GM19463 (cell line): ENCODE data around the gene VANGL1.
A peak's percentile ranks its signal among the peaks of the same experiment; 100 is the strongest.

Experiments used
- ATAC-seq: cut with Tn5 transposase; IDR thresholded peaks from one replicate; pipeline ENCODE4 v1.9.1; 2021; ENCODE audit warnings: mild to moderate bottlenecking, moderate library complexity; ENCODE audit not compliant: unreplicated experiment

Gene VANGL1

DNA sequence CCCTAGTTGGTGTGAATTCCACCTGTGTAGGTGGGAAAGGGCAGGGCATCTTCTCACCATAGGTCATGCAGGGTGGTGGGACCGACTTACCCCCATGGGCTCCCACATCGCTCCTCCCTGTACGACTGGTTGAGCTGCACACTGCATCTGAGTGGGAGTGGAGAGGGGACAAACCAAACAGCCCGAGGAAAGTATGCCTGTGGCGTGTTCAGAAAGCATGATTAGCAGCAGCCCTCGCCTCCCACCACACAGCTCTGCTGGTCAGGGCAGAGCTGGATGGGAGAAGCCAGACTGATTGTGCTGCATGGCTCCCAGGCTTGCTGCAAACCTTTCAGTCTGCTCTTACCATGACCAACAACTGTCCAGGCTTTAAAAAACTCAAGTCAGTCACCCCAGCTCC, 24.4 kb downstream of the VANGL1 start:
- ATAC-seq = no peak

DNA sequence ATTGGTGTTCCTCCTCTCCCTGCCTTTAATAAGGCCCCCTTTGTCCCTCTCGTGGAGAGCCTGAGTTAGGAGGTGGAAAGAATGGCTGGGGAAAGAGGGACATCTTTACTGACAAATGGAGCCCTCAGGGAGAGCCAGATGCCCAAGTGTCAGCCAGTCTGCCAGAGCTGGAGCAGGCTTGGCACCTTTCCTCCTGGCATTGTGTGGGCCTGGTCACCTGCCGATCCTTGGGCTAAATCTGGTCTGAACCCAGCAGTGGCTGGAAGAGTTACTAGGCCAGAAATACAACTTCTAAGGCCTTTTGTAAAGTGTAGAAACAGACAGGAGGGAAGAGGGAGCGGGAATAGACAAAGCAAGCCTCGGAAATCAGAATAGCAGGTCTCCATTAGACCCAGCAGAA, 24.9 kb downstream of the VANGL1 start:
- no peak for ATAC-seq

DNA sequence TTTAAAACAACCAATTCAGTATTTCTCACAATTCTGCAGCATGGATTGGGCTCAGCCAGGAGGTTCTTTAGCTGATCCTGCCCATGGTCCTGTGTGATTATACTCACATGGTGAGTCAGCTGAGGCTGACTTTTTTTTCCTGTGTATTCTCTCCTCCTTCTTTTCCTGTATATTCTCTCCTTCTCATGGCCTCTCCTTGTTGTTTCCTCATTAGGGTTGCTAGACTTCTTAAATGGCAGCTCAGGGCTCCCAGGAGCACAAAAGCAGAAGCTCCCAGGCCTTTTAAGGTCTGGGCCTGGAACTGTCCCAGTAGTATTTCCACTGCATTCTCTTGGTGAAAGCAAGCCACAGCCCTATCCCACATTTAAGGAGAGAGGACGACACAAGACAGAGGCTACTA, 26.8 kb downstream of the VANGL1 start:
- no peak for ATAC-seq

DNA sequence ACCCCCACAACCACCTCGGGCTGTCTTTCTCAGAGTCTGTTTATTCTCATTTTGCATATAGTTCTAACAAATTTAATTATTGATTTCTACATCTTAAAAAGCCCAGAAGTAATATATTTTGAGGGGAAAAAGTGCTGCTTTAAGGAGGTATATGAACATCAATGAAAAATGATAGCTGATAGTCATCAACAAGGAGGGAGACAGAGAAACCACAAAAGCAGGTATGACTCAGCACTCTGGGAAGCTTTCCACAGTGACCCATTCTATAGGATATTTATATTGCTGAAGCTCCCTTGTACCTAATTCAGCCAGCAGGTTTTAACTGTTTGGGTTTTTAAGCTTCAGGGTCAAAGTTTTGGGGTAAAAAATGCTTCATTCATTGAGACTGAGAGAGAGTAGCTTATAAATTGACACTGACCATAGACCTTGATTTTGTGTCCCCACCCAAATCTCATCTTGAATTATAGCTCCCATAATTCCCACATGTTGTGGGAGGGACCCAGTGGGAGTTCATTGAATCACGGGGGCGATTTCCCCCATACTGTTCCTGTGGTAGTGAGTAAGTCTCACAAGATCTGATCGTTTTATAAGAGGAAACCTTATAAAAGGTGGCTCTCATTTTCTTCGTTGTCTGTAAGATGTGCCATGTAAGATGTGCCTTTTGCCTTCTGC, 27.4 kb downstream of the VANGL1 start:
- ATAC-seq = no peak

DNA sequence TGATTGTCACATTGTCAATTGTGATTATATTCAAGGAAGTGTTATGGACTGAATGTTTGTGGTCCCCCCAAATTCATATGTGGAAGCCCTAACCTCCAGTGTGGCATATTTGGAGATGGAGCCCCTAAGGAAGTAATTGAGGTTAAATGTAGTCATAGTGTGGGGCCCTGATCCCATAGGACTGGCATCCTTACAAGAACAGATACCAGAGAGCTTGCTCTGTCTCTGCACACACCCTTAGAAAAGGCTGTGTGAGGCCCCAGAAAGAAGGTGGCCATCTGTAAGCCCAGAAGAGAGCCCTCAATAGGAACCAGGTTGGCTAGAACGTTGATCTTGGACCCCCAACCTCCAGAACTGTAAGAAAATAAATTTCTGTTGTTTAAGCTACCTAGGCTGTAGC, 28.1 kb downstream of the VANGL1 start:
- ATAC-seq = no peak

DNA sequence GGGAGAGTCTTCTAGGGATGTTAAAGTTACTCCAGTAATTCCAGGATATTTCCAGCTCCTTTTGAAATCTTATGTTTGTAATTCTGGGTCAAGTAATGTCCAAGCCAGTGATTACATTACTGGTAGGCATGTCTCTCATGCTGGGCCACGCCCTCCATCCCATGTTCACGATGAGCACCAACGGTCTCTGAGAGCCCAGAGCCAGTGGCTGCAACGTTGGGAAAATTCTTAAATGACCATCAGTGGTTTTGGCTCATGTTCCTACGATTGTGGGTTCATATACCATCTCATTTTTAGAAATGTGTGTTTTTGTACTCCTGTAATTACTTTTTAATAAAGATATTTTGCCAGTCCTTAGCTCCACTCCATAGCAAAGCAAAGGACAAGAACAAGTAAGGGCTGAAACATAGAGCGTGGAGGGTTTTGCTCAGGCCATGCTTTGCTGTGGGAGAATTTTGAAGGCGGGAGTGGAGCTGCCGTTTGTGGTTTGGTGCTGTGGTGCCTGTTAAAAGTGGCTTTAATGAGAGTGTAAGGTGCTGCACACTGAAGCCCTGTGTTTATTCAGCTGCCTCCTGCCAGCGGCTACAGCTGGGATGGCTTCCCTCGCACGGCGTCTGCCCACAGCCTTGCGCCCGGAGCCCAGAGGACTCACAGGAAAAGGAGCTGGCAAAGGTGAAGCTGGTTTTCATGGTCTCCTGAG, 28.9 kb downstream of the VANGL1 start:
- ATAC-seq = no peak

DNA sequence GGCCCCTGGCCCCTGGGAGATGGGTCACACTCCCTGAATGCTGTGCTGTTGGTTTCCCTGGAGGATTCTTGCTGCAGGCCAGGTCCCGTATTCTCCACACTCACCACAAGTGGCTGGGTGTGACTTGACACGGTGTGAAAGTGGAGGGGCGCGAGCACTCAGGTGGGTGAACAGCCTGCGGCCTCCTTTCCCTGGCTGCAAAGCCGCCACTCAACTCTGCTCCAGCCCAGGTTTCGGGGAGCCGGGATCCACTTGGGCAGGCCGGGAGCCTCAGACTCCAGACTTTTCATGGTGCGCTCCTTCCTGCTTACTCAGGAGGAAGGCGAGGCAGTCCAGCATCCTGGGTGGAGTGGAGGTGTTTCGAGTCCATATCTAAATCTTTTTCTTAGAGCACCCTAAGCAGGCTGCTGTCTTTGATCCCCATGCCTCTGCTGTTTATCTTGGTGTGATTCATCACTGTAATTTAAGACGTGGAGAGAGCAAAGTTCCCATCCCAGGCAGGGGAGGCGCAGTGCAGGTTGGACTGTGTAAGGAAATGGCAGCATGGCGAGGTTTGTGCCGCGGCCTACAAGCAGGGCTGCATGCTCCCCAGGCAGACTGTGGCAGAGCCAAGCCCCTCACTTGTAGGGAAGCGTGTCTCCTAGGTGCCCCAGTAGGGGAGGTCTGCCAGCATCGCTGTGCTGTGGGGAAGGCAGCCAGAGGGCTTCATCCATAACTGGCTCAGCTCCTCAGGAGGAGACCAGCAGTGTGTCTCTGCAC, 29.6 kb downstream of the VANGL1 start:
- no peak for ATAC-seq

DNA sequence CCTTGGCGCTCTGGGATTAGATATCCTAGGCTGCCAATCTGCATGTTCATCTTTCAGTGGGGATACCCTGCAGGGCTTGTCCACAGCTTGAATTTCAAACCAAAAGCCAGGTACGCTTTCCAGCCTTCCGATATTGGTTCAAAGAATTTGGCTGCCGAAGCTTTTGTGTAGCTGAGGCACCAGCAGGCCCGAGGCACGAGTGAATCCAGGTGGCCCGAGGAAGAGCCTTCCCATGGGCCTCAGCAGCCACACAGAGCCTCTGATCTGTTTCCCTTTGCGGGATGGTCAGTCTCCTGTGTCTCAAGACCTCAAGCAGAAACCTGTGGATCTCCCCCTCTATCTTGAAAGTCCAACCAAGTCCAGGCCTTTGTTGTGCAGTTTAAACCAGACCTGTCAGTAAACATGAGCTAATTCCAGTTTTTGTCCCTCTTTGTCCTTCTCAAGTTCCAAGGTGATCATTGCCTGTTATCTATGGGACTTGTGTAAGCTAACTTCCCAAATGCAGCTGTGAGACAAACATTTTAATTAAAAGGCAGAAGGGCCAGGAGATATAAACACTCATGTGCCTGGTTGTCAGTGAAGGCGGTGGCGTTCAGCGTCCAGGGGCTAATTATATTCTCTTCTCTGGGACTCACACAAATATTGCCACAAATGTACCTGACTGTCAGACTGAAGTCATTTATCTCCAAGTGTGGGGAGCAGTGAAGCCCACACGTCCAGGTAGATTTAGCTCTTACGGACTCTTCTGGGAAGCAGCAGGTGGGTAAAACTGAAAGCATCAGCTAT, 30.6 kb downstream of the VANGL1 start:
- no peak for ATAC-seq

DNA sequence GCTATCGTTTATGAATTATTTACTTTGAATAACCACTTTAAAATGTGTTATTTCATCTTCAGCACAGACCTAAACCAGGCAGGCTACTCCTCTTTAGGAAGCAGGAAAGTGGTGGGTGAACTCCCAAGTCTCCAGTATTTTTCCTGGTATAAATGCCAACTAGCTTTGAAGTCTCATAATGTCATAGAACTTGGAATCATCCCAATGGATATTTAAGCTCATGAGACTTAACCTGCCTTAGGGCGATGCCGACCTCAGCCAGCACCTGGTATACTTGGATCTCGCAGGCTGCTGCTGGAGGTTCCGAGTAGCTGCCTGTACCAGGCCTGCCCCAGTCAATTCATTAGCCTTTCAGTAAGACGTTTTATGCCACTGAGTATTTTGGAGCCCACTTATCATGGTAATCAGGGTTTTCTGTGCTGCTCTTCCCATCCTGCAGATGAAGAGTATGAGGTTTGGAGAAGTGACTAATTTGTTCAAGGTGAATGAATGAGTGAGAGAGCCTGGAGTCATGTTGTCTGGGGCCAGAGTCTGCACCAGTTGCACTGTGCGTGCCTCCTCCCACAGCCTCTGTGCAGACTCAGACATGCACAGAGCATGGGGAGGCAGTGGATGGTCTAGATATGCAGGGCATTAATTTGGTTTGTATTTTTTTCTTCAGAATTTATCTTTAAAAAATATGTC, 34.9 kb downstream of the VANGL1 start:
- peak; percentile 27 for ATAC-seq

DNA sequence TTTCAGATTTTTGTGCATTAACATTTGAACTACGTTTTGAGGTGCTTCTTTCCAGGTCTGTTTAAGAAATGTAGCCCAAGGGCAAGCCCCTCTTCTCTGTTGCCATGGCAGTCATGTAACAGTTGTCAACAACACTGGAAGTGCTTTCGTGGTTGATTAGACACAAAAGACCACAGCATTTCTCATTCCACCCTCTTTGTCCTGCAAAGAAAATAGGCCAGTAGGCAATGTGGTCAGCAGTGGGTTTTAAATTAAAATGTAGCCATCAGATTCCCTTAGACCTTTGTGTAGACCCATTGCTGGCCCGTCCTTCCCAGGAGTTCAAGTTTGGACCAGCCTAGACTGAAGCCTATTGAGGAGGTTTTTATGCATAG, 35.4 kb downstream of the VANGL1 start:
- ATAC-seq = peak; percentile 56

DNA sequence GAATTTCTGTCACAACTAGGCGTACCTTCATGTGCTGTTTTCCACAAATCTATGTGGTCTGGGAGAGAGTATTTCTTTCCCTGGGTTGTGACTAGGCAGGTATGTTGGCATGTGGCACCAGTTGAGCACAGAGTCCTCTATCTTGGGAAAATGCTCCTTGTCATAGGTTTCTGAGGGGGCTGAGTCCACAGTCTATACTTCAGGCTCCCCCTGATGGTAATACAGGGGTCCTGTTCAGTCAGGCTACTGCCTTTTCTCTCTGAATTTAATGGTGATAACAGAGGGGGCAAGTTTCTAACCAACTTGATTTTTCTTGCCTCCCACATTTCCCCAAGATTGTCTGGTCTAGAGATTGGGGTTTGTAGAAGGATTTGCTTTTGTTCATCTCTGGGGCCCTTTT, 35.8 kb downstream of the VANGL1 start:
- no peak for ATAC-seq

DNA sequence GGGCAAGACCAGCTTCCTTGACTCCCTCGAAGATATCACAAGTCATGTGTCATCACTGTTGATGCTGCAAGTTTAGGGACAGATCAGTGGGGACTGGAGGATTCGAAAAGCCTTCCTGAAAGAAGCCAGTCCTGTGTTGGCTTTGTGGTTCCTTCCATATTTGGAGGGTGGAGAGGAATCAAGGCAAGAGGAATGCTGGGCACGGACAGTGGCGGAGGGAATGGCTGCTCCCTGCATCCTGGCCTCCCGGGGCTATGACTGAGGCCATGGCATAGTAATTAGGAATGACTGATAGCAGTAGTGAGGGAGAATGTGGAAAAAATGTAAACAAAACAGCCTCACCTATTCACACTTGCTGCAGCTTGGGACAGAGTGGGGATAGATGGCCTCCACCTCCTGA, 36.4 kb downstream of the VANGL1 start:
- ATAC-seq = no peak

DNA sequence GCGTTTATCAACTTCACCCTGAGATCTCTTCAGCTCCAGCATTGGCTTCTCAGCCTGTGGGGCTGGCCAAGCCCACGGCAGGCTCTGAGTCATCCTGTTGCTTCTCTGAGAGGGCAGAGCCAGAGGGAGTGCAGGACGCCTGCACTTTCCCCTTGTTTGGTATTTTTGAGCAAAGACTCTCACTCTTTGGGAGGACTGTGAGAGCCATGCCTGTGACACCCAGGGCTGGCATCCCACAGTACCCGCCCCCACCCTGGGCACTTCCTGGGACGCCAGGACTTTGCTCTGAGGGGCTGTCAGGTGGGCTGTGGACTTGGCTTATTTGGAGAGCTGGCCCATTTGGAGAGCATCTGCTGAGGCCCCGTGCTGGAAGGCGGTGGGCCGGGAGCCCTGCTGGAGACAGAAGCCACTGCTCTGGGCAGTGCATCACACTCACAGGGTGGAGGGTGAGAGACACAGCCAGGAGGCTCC, 37.4 kb downstream of the VANGL1 start:
- ATAC-seq = no peak

DNA sequence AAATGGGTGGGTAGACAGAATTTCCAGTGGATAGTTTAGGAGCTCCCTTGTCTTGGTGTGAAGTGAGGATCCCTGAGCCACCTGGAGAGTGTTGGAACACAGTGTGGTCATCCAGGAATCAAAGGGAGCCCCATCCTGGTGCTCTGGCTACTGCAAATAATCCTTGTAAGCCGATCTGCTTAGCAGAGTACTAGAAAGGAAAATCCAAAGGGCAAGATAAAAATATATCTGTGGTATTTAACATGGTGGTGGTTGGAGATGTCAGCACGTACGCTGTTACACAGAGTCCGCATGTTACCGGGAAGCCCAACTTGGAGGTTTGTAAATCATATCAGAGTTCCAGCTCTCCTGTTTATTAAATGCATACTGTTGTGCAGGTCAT, 39.0 kb downstream of the VANGL1 start:
- no peak for ATAC-seq

DNA sequence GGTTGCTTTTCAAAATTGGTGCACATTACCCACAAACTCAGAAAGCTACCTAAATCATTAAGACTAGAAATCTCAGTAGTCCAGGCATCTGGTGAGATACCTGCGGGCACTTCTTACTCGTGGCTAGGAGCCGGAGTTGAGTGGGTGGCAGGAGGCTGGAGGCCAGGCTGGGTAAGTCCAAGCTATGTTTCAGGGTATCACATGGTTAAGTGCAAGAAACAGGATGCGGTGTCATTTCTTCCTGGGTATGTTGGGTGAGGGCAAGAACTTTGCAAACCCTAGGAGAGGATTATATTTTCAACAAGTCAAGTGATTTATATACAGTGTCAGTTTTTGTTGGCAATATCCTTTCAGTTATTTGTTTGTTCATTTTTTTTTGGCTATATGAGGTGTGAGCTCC, 41.0 kb downstream of the VANGL1 start:
- ATAC-seq = no peak

DNA sequence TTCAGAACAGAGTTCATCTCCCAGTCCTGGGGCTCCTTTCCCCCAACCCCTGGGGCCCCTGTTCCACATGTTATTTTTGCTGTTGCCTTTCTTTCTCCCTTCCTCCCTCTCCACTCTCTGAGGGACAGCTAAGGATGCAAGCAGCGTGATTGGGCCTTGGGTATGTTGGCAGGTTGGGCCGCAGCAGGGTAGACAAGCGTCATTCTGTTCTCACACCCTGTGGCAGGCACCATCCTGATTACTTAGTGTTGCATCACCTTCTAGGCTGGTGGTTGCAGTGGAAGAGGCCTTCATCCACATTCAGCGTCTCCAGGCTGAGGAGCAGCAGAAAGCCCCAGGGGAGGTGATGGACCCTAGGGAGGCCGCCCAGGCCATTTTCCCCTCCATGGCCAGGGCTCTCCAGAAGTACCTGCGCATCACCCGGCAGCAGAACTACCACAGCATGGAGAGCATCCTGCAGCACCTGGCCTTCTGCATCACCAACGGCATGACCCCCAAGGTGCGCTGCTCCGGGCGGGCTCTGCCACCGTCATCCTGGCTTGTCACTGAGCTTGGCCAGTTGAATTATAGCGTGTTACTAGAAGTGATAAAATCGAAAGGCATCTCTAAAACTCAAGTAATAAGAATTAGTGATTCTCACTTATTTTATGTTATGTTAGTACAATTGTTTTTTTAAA, 43.4 kb downstream of the VANGL1 start:
- ATAC-seq = no peak

DNA sequence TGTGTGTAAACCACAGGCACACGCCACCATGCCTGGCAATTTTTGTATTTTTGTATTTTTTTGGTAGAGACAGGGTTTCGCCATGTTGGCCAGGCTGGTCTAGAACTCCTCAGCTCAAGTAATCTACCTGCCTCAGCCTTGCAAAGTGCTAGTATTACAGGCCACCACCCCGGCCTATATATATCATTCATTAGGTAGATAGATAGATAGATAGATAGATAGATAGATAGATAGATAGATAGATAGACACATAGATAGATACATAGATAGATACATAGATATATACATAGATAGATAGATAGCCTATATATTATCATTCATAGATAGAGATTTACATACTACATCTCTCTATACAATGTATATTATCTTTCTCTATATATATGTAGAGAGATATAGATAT, 46.0 kb downstream of the VANGL1 start:
- ATAC-seq = no peak

DNA sequence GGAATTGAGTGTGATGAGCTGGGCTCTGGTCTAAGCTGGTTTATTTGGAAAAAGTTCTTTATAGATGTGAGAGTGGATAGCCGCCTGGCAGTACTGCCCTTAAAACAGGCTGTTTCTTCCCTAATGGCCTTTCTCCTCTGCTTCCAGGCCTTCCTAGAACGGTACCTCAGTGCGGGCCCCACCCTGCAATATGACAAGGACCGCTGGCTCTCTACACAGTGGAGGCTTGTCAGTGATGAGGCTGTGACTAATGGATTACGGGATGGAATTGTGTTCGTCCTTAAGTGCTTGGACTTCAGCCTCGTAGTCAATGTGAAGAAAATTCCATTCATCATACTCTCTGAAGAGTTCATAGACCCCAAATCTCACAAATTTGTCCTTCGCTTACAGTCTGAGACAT, 49.2 kb downstream of the VANGL1 start:
- ATAC-seq = no peak

DNA sequence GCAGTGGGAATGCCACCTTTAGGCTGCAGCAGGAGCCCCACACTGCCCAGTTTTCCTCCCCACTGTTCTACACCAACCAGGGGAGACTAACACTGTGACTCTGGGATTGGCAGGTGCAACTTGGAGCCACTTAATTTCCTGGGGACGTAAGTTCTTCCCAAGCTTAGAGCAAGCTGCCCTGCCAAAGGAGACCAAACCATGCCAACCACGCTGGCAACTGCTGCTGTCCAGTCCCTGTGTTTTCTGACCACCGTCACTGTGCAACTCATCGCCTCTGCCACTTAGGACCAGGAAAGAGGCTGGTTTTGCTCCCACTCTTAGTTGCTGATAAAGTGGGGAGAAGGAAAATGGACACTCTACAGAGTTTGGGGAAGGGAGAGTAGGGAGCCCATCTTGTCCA, 50.5 kb downstream of the VANGL1 start:
- ATAC-seq = no peak

DNA sequence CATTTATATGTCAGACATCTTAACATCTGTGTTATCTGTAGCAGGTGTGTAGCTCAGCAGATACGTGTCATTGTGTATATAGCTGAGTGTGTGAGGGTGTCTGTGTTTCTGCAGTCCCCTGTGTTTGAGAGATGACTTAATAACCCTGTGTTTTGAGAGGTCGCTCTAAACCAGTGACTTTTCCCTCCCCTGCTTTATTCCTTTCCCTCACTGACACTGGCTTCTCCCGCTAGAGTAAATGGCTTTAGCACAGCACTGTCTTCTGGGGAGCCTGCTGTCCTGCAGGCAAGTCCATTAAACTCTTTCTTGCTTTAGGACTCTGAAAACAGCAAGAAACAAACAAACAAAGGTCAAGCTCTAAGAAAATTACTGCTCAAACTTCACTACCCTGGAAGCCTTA, 53.0 kb downstream of the VANGL1 start:
- ATAC-seq = no peak
